Measurements from ENCODE around the gene SYNPO2.

- TF ChIP-seq CTCF (IDR thresholded peaks at IDR 0.05; ENCODE audit: borderline replicate concordance, extremely low read depth, low read length, poor library complexity, severe bottlenecking) (no peak), EZH2 (IDR thresholded peaks at IDR 0.05; ENCODE audit: borderline replicate concordance, low read depth, low read length, severe bottlenecking) (no peak)
Measured at GRCh38 chr4:119008761-119009160, 120.1 kb downstream of the SYNPO2 start.

Measured in DND-41 (cell line).